ENCODE data around the gene MEI1. TPM values are rescaled to one million over a fixed set of nuclear protein-coding genes. Genes with fewer than 3 reads are reported as not detected.

Gene MEI1
- total RNA-seq, 2 experiments from 2014 or later = 2.3 to 14.6 TPM

DNA sequence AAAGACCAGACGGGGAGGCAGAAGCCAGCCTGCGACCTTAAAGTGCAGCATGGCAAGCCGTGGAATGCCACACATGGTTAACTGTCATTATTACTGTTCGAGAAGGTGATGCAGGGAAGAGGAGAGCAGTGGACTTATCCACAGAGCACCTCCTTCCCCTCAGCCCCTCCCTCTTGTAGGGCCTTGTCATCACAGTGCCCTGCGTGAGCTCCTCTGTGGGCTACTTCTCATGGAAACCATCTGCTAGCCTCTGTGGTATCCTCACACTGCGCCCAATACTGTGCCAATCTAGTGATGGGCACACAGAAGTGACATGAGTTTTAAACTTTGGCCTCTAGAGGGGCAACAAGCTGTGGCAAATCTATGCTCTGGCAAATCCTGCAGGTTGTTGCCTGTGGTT lies 83.0 kb downstream of the MEI1 start:
- TF ChIP-seq, protein P1, sequence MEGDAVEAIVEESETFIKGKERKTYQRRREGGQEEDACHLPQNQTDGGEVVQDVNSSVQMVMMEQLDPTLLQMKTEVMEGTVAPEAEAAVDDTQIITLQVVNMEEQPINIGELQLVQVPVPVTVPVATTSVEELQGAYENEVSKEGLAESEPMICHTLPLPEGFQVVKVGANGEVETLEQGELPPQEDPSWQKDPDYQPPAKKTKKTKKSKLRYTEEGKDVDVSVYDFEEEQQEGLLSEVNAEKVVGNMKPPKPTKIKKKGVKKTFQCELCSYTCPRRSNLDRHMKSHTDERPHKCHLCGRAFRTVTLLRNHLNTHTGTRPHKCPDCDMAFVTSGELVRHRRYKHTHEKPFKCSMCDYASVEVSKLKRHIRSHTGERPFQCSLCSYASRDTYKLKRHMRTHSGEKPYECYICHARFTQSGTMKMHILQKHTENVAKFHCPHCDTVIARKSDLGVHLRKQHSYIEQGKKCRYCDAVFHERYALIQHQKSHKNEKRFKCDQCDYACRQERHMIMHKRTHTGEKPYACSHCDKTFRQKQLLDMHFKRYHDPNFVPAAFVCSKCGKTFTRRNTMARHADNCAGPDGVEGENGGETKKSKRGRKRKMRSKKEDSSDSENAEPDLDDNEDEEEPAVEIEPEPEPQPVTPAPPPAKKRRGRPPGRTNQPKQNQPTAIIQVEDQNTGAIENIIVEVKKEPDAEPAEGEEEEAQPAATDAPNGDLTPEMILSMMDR (conservative IDR thresholded peaks at IDR 0.05; ENCODE audit: low read length) = no peak
- no peak for TF ChIP-seq EZH2phosphoT487 (IDR thresholded peaks at IDR 0.05; ENCODE audit: borderline replicate concordance, low read depth, low read length)
- H3K9me3 ChIP-seq (ENCODE audit: low read length) = no peaks in the 10 kb centered on the region
- H3K4me2 ChIP-seq (ENCODE audit: low read length) = no peak overlapping the region
- ChIA-PET CTCF (ENCODE audit: unreplicated experiment) (no interaction called here), POLR2A (interaction anchor here (1.7 to 2.7 kb wide), 4 partner anchors 17 to 44 kb away, joined by 5 to 39 read pairs (median 10); partner anchors contain the start of gene CCDC134)
- no TSS peak for BruUV-seq (replicated peaks)
- no peaks in the 10 kb centered on the region for H4K20me1 ChIP-seq (ENCODE audit: insufficient read depth, low read length)
- no peaks in the 10 kb centered on the region for H3K9me2 ChIP-seq (ENCODE audit: insufficient read depth, low read length)
- no peak overlapping the region for H3K4me3 ChIP-seq (ENCODE audit: low read depth, low read length, poor library complexity, severe bottlenecking)
- no peak overlapping the region; the same call in 1 of the 2 replicates for H2AFZ ChIP-seq (ENCODE audit: low read length)
- no peaks in the 10 kb centered on the region for H3K36me3 ChIP-seq (ENCODE audit: insufficient read depth, low read length)
- H3K27ac ChIP-seq (ENCODE audit: low read depth, low read length, poor library complexity, severe bottlenecking) = no peak overlapping the region
- H3K79me2 ChIP-seq (ENCODE audit: insufficient read depth, low read depth, low read length) = no peaks in the 10 kb centered on the region
- intact Hi-C loops (cut with micrococcal nuclease; ENCODE audit: unreplicated experiment) = no loop called here
- DNase-seq (ENCODE audit: low spot score) = no peak
- peaks cover 14% of the 10 kb centered on the region for H3K4me1 ChIP-seq (ENCODE audit: insufficient read depth, low read length, poor library complexity, severe bottlenecking)

- Histone ChIP-seq H3K36me3 (ENCODE audit: insufficient read depth, low read length) (no peaks in the 10 kb centered on the region), H3K27ac (ENCODE audit: low read depth, low read length, poor library complexity, severe bottlenecking) (no peak overlapping the region), H4K20me1 (ENCODE audit: insufficient read depth, low read length) (no peaks in the 10 kb centered on the region), H2AFZ (ENCODE audit: low read length) (no peak overlapping the region), H3K9me3 (ENCODE audit: low read length) (no peaks in the 10 kb centered on the region), H3K9me2 (ENCODE audit: insufficient read depth, low read length) (no peaks in the 10 kb centered on the region), H3K4me1 (ENCODE audit: insufficient read depth, low read length, poor library complexity, severe bottlenecking) (peaks cover 14% of the 10 kb centered on the region), H3K4me3 (ENCODE audit: low read depth, low read length, poor library complexity, severe bottlenecking) (no peak overlapping the region), H3K79me2 (ENCODE audit: insufficient read depth, low read depth, low read length) (no peaks in the 10 kb centered on the region), H3K4me2 (ENCODE audit: low read length) (no peak overlapping the region)
- DNase-seq (ENCODE audit: low spot score) = no peak
- no TSS peak for BruUV-seq (replicated peaks)
- TF ChIP-seq, protein P1 (conservative IDR thresholded peaks at IDR 0.05; ENCODE audit: low read length) = no peak
- TF ChIP-seq EZH2phosphoT487 (IDR thresholded peaks at IDR 0.05; ENCODE audit: borderline replicate concordance, low read depth, low read length) = no peak
- intact Hi-C loops (cut with micrococcal nuclease; ENCODE audit: unreplicated experiment) = no loop called here
- CTCF ChIA-PET (ENCODE audit: unreplicated experiment) = no interaction called here
- POLR2A ChIA-PET = interaction anchor here (1.7 to 2.1 kb wide), 2 partner anchors 17 to 44 kb away, joined by 5 to 39 read pairs; partner anchors contain the start of gene CCDC134
These were observed 83.4 kb downstream of the MEI1 start for GRCh38 chr22:41782751-41783150.

DNA sequence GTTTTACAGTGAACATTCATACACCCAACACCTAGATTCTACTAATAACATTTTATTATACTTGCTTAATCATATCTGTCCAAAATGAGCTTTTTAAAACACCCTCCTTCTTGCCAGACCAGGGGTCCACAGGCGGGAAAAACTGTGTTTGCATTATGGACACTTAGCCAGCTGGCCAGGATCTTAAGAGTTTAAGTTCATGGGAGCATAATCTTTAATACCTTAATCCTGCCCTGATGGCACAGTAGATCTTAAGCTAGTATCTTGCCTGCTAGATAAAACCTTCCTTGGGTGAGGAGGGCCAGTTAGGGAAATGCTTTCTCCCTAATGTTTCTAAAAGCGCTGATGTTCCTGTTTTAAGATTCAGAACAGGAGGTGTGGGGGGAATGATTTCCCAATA lies 88.0 kb downstream of the MEI1 start:
- intact Hi-C loops (cut with micrococcal nuclease; ENCODE audit: unreplicated experiment) = no loop called here
- POLR2A ChIA-PET = interaction anchor here (2.1 kb wide), 1 partner anchor 13 kb away, joined by 14 read pairs; the partner anchor contains the start of gene CCDC134
- H3K9me3 ChIP-seq (ENCODE audit: low read length) = no peaks in the 10 kb centered on the region
- H3K79me2 ChIP-seq (ENCODE audit: insufficient read depth, low read depth, low read length) = no peaks in the 10 kb centered on the region
- TF ChIP-seq EZH2phosphoT487 (IDR thresholded peaks at IDR 0.05; ENCODE audit: borderline replicate concordance, low read depth, low read length) = no peak
- TF ChIP-seq, protein P1 (conservative IDR thresholded peaks at IDR 0.05; ENCODE audit: low read length) = no peak
- H3K9me2 ChIP-seq (ENCODE audit: insufficient read depth, low read length) = no peaks in the 10 kb centered on the region
- no peak for DNase-seq (ENCODE audit: low spot score)
- no peaks in the 10 kb centered on the region for H3K4me1 ChIP-seq (ENCODE audit: insufficient read depth, low read length, poor library complexity, severe bottlenecking)
- H3K4me3 ChIP-seq (ENCODE audit: low read depth, low read length, poor library complexity, severe bottlenecking) = no peak overlapping the region
- H3K27ac ChIP-seq (ENCODE audit: low read depth, low read length, poor library complexity, severe bottlenecking) = no peak overlapping the region
- no peaks in the 10 kb centered on the region for H4K20me1 ChIP-seq (ENCODE audit: insufficient read depth, low read length)
- no peak overlapping the region for H3K4me2 ChIP-seq (ENCODE audit: low read length)
- no peak overlapping the region for H2AFZ ChIP-seq (ENCODE audit: low read length)
- no TSS peak for BruUV-seq (replicated peaks)
- CTCF ChIA-PET (ENCODE audit: unreplicated experiment) = no interaction called here
- H3K36me3 ChIP-seq (ENCODE audit: insufficient read depth, low read length) = no peaks in the 10 kb centered on the region

Measured in OCI-LY7 (cell line).